ENCODE results near the gene SLC16A3. TPM values are rescaled to one million over a fixed set of nuclear protein-coding genes. Genes with fewer than 3 reads are reported as not detected.

The SLC16A3 gene
- total and polyA plus RNA-seq, 2 of the 4 experiments (the other 2 are of a cell fraction), result 49.1 to 181 TPM

DNA sequence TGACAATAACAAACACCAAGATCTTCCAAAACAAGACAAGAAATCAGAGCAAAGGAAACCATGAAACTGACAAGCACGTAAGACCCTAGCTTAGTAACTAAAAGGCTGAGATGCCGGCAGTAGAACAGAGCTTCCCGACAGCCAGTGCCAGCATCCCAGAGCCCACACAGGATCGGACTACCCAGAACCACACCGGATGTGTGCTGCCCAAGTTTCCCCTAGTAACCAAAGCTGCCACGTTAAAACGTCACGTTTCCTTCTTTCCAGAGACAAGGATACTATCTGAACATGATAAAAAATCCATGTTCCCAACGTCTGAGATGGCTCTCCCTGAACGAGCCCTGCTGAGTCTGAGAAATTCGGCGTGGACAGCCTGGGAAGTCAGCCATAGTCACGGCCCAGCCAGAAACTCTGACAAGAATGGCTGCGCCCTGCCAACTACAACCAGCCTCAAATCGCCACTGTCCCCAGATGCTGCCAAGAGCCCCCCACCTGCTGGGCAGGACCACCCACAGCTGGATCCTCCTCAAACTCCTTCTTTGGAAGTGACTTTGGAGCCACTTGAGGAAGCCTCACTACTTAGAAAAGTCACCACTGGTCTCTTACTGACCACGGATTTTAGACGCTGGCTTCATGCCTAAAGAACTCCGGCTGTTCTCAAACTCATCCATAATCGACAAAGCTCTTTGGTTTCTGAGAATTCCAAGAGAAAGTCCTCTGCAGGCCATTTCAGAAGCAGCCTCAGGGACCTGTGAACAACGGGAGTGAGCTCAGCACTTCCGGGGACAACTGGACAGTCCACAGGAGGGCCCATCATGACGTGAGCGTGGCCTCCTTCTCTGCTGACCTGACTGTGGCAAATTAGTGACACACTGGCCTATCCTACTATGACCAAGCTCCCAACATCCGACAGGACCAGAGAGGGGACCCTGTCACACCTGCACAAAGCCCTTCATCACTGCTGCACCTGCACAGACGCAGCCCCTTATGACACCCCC lies 32.9 kb upstream of the SLC16A3 start:
- H3K9me3 ChIP-seq (ENCODE audit: control insufficient read depth, insufficient read depth, low read length), result no peaks in the 10 kb centered on the region
- no peak overlapping the region for H2AK5ac ChIP-seq (ENCODE audit: low read depth, low read length)
- no peak overlapping the region for H4K8ac ChIP-seq (ENCODE audit: low read depth in 2 of 2, low read length in 2 of 2)
- H3K4ac ChIP-seq (ENCODE audit: low read depth, low read length), result no peak overlapping the region
- H3K27ac ChIP-seq (ENCODE audit: insufficient read depth, low read length), result no peak overlapping the region
- peaks cover 4% of the 10 kb centered on the region; the same call in 1 of the 2 replicates for H4K20me1 ChIP-seq (ENCODE audit: insufficient read depth, low read length)
- intact Hi-C loops (cut with micrococcal nuclease), result no loop called here
- ChIA-PET POLR2A (ENCODE audit: unreplicated experiment) (no interaction called here), CTCF (no interaction called here)
- no peak overlapping the region for H3K4me3 ChIP-seq (ENCODE audit: insufficient read depth, low read depth, low read length)
- H3K36me3 ChIP-seq (ENCODE audit: control insufficient read depth, insufficient read depth, low read length), result peaks cover 43% of the 10 kb centered on the region
- no peak overlapping the region for H2AFZ ChIP-seq (replicated peaks; ENCODE audit: low read length, poor library complexity)
- 0 out of 2 replicates have a peak, but pooled peaks cover 5% of the 10 kb centered on the region for H3K9me1 ChIP-seq (ENCODE audit: insufficient read depth, low read length)
- dilution Hi-C loops (cut with HindIII; ENCODE audit: low sequenced_read_pairs, unreplicated experiment), result no loop called here
- no peak overlapping the region for H2BK20ac ChIP-seq (ENCODE audit: low read depth, low read length)
- no peak overlapping the region for H2BK5ac ChIP-seq (ENCODE audit: low read depth, low read length, poor library complexity, severe bottlenecking)
- H4K91ac ChIP-seq (ENCODE audit: insufficient read depth, low read depth, low read length), result no peak overlapping the region
- no peak overlapping the region for H2BK120ac ChIP-seq (ENCODE audit: low read depth, low read length)
- in situ Hi-C loops (cut with MboI; ENCODE audit: low sequenced_read_pairs), result no loop called here
- ATAC-seq (ENCODE audit: low read depth) (no peak), DNase-seq (no peak)
- H3K4me1 ChIP-seq (ENCODE audit: control insufficient read depth, insufficient read depth, low read length), result no peaks in the 10 kb centered on the region
- WGBS, 2 experiments (ENCODE audit: extremely low coverage in 2 of 2, insufficient read length in 1 of 2), result 60% methylated on average over 17 of the region's 25 CpGs; no CpG with 5 or more reads in 1 of the 2 experiments
- no peak overlapping the region for H3K23ac ChIP-seq (ENCODE audit: low read depth, low read length)
- H4K5ac ChIP-seq (ENCODE audit: low read depth, low read length), result no peak overlapping the region
- H3K18ac ChIP-seq (ENCODE audit: low read depth, low read length), result no peak overlapping the region
- H2AK9ac ChIP-seq (replicated peaks; ENCODE audit: low read depth, low read length, poor library complexity), result peak overlapping the region; percentile 78
- no peak overlapping the region for H2BK15ac ChIP-seq (ENCODE audit: low read depth, low read length)
- no peaks in the 10 kb centered on the region for H3K27me3 ChIP-seq (ENCODE audit: control insufficient read depth, insufficient read depth, low read length)
- H3K9ac ChIP-seq (ENCODE audit: low read depth, low read length), result no peak overlapping the region
- H3K56ac ChIP-seq (ENCODE audit: extremely low read depth, insufficient read depth, low read length), result no peak overlapping the region
- peaks cover 6 to 8% of the 10 kb centered on the region in 2 experiments; a peak in 2 of 4 replicates for H3K79me1 ChIP-seq (ENCODE audit: low read depth in 1 of 2, low read length in 2 of 2)
- BruUV-seq (replicated peaks), result no TSS peak
- no peak overlapping the region for H3K14ac ChIP-seq (replicated peaks; ENCODE audit: low read depth, low read length)
- no peak overlapping the region for H3K4me2 ChIP-seq (ENCODE audit: low read depth, low read length)
- TF ChIP-seq, protein P1, sequence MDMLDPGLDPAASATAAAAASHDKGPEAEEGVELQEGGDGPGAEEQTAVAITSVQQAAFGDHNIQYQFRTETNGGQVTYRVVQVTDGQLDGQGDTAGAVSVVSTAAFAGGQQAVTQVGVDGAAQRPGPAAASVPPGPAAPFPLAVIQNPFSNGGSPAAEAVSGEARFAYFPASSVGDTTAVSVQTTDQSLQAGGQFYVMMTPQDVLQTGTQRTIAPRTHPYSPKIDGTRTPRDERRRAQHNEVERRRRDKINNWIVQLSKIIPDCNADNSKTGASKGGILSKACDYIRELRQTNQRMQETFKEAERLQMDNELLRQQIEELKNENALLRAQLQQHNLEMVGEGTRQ (IDR thresholded peaks at IDR 0.05; ENCODE audit: low read depth, low read length), result no peak
- TF ChIP-seq, protein P2, sequence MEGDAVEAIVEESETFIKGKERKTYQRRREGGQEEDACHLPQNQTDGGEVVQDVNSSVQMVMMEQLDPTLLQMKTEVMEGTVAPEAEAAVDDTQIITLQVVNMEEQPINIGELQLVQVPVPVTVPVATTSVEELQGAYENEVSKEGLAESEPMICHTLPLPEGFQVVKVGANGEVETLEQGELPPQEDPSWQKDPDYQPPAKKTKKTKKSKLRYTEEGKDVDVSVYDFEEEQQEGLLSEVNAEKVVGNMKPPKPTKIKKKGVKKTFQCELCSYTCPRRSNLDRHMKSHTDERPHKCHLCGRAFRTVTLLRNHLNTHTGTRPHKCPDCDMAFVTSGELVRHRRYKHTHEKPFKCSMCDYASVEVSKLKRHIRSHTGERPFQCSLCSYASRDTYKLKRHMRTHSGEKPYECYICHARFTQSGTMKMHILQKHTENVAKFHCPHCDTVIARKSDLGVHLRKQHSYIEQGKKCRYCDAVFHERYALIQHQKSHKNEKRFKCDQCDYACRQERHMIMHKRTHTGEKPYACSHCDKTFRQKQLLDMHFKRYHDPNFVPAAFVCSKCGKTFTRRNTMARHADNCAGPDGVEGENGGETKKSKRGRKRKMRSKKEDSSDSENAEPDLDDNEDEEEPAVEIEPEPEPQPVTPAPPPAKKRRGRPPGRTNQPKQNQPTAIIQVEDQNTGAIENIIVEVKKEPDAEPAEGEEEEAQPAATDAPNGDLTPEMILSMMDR (conservative IDR thresholded peaks at IDR 0.05; ENCODE audit: low read depth, low read length), result no peak
- TF ChIP-seq RCOR1 (IDR thresholded peaks at IDR 0.05; ENCODE audit: insufficient replicate concordance, low read length) (no peak), MXI1 (IDR thresholded peaks at IDR 0.05; ENCODE audit: borderline replicate concordance, low read depth, low read length) (no peak), CHD1 (IDR thresholded peaks at IDR 0.05; ENCODE audit: low read depth, low read length) (no peak), FOS (IDR thresholded peaks at IDR 0.05; ENCODE audit: low read depth, low read length) (no peak), RAD21 (IDR thresholded peaks at IDR 0.05; ENCODE audit: low read length) (no peak), MAZ (IDR thresholded peaks at IDR 0.05; ENCODE audit: borderline replicate concordance, low read depth, low read length) (no peak), MAFK (IDR thresholded peaks at IDR 0.05; ENCODE audit: low read depth, low read length) (no peak), NFE2L2 (IDR thresholded peaks at IDR 0.05; ENCODE audit: low read depth, low read length) (no peak), BHLHE40 (IDR thresholded peaks at IDR 0.05; ENCODE audit: low read depth, low read length) (no peak), CEBPB (IDR thresholded peaks at IDR 0.05; ENCODE audit: low read depth, low read length) (no peak), SMC3 (IDR thresholded peaks at IDR 0.05; ENCODE audit: low read depth, low read length) (no peak)
- TF ChIP-seq, protein P3, sequence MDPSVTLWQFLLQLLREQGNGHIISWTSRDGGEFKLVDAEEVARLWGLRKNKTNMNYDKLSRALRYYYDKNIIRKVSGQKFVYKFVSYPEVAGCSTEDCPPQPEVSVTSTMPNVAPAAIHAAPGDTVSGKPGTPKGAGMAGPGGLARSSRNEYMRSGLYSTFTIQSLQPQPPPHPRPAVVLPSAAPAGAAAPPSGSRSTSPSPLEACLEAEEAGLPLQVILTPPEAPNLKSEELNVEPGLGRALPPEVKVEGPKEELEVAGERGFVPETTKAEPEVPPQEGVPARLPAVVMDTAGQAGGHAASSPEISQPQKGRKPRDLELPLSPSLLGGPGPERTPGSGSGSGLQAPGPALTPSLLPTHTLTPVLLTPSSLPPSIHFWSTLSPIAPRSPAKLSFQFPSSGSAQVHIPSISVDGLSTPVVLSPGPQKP (IDR thresholded peaks at IDR 0.05; ENCODE audit: borderline replicate concordance, low read depth, low read length), result no peak
